Endothelial cell of hepatic sinusoid (primary cell): ENCODE measurements around the gene ESYT2.
"Not testable (repeated sequence)": the region's sequence is repeated elsewhere in the genome, so short reads cannot be mapped to it uniquely, and the experiment has no call there.

Experiments
- in situ Hi-C: cut with HindIII; loops from 2 replicates; pipeline ENCODE4 v1.10.0; 2017; ENCODE audit warnings: low sequenced_read_pairs

Gene ESYT2, protein sequence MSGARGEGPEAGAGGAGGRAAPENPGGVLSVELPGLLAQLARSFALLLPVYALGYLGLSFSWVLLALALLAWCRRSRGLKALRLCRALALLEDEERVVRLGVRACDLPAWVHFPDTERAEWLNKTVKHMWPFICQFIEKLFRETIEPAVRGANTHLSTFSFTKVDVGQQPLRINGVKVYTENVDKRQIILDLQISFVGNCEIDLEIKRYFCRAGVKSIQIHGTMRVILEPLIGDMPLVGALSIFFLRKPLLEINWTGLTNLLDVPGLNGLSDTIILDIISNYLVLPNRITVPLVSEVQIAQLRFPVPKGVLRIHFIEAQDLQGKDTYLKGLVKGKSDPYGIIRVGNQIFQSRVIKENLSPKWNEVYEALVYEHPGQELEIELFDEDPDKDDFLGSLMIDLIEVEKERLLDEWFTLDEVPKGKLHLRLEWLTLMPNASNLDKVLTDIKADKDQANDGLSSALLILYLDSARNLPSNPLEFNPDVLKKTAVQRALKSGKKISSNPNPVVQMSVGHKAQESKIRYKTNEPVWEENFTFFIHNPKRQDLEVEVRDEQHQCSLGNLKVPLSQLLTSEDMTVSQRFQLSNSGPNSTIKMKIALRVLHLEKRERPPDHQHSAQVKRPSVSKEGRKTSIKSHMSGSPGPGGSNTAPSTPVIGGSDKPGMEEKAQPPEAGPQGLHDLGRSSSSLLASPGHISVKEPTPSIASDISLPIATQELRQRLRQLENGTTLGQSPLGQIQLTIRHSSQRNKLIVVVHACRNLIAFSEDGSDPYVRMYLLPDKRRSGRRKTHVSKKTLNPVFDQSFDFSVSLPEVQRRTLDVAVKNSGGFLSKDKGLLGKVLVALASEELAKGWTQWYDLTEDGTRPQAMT

DNA sequence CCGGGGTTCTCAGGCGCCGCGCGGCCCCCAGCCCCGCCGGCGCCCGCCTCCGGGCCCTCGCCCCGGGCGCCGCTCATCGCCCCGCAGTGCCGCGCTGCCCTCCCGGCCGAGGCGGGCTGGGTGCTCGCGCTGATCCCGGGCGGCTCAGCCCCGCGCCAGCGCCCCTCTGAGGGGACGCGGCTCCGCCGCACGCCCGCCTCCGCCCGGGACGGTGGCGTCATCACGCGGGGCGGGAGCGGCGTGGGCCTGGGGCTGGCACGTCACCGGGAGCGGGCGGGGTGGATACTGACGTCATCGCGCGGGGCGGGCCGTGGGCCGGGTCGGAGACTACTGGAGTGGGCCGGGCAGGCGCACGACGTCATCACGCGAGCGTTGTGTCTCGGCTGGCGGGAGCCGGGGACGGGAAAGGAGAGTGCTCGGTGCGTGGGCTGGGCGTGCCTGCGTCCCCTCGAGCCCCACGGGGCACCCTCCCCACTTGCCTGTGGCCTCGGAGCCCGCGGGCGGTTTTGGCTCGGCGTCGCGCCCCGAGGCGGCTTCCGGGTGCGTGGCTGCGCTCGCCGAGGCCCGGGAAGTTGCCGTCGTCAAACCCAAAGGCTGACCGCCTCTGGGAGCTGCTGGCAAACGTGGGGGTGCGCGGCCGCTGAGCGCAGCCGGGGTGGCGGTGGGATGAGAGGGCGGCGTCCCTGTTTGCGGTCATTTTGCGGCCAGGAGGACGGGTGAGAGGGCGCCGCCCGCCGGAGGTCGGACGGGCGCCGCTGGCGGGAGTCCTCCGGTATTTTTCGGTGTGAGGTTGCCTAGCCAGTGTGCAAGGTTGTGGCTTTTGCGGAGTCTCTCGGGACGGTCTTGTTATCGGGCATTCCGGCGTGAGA, at the start of gene ESYT2:
Gene ESYT2 (minus strand): TSS at position 168 of the 869 bp plus-strand sequence. CDS start 91 bp downstream, at position 77.
- in situ Hi-C loops, result no loop called here

DNA sequence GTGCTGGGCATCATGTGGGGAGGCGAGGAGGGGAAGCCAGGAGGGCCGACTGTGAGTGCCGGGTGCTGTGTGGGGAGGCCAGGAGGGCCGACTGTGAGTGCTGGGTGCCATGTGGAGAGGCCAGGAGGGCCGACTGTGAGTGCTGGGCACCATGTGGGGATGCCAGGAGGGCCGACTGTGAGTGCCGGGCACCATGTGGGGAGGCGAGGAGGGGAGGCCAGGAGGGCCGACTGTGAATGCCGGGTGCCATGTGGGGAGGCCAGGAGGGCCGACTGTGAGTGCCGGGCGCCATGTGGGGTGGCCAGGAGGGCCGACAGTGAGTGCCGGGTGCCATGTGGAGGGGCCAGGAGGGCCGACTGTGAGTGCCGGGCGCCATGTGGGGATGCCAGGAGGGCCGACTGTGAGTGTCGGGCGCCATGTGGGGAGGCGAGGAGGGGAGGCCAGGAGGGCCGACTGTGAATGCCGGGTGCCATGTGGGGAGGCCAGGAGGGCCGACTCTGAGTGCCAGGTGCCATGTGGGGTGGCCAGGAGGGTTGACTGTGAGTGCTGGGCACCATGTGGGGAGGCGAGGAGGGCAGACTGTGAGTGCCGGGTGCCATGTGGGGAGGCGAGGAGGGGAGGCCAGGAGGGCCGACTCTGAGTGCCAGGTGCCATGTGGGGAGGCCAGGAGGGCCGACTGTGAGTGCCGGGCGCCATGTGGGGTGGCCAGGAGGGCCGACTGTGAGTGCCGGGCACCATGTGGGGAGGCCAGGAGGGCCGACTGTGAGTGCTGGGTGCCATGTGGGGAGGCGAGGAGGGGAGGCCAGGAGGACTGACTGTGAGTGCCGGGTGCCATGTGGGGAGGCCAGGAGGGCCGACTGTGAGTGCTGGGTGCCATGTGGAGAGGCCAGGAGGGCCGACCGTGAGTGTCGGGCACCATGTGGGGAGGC, 49.1 kb upstream of the ESYT2 start:
- in situ Hi-C loops, result not testable (repeated sequence)

DNA sequence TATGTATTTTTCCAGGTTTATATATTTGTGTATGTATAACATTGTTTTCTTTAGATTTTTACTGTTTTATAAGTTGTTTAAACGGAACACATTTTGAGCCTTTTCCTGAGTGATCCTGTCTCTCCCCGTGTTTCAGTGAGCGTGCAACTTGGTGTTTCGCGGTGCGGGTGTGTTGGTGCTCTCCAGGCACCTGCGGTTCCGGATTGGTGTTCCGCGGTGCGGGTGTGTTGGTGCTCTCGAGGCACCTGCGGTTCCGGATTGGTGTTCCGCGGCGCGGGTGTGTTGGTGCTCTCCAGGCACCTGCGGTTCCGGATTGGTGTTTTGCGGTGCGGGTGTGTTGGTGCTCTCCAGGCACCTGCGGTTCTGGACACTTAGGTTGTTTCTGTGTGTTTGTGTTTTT, 47.7 kb upstream of the ESYT2 start:
- in situ Hi-C loops, result no loop called here

DNA sequence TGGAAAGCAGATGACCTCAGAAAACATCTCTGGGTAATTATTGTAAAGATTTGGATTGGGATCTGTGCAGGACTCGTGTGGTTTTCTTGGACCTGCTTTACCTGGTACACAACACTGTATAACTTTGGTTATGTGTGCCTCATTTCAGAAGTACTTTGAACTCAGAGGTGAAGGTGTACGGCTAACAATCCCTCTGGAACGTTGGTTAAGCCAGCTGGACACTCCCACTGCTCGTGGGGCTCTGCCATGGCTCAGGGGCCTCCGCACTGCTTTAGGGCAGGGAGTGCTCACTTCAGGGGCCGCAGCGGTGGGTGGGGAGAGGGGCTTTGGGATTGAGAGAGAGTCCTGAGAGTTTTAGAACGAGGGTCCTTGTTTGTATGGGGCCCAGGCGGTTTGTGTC, 40.6 kb upstream of the ESYT2 start:
- in situ Hi-C loops, result loop anchor here (5.0 kb wide), 1 partner anchor 52 kb away; no protein-coding TSS in a partner anchor

DNA sequence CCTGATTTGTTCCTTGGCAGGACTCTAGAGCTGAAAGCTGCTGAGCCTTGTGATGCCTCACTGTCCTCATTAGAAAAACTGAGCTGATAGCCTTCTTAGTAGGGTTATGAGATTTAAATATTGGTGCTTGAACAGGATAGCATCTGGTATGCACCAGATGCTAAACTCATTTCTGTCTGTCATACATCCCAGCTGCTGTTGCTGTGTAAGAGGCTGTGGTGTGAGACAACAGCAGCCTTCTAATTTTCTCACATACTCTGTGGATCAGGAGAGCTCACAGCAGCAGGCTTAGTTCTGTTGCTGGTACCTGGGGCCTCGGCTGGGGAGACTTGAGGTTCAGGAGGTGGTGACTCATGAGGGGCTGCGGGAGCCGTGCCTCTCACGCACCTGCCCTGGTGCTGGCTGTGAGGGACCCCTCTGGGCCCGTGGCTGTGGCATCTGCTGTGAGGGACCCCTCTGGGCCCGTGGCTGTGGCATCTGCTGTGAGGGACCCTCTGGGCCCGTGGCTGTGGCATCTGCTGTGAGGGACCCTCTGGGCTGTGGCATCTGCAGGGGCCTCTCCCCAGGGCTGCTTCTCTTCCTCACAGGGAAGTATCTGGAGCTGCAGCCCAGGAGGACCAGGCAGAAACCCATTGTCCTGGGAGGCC, 39.6 kb upstream of the ESYT2 start:
- in situ Hi-C loops, result no loop called here

DNA sequence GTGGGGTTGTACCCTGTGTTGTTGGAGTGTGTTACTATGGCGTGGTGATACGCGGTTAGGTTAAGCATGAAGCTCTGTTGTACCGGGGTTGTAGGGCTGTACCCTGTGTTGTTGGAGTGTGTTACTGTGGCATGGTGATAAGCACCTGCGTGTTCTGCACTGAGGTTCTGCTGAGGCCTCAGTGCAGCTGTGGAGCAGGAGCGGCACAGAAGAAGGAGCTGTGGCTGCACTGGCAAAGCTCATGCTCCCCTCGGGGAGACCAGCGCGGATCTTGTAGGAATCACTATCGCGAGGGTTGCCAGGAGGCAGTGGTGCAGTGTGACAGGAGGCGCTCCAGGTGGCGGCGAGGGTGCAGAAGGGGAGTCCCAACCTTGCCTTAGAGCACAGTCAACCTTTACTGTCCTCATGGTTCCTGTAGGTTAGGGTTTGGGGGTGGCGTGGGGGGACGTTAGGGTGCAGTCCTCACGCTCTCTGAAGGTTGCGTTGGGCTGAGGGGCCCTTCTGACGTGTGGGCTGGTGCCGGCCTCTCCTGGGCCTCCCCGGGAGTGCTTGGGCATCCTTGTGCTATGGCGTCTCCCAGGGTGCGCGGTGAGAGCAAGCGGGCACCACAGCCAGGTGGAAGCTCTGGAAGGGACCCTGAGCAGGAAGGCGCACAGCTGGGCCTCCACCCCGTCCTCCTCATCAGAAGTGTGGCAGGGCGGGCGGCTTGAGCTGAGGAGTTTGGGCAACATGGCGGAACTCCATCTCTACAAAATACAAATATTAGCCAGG, 38.1 kb upstream of the ESYT2 start:
- in situ Hi-C loops, result no loop called here

DNA sequence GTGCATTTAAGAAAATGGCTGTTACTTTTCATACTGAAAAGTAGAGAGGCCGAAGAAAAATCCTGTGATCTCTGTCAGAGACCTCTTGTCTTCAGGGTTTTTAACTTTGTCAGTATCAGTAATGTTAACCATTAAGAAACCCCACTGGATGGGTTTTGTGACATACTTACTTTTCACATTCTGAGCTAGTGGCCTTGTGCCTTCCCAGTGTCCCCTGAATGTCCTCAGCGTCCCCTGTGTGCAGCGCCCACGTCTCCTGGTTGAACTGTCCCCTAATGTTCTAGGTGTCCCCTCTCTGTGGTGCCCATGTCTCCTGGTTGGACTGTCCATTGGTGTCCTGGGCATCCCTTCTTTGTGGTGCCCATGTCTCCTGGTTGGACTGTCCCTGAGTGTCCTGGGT, 36.7 kb upstream of the ESYT2 start:
- in situ Hi-C loops, result no loop called here

DNA sequence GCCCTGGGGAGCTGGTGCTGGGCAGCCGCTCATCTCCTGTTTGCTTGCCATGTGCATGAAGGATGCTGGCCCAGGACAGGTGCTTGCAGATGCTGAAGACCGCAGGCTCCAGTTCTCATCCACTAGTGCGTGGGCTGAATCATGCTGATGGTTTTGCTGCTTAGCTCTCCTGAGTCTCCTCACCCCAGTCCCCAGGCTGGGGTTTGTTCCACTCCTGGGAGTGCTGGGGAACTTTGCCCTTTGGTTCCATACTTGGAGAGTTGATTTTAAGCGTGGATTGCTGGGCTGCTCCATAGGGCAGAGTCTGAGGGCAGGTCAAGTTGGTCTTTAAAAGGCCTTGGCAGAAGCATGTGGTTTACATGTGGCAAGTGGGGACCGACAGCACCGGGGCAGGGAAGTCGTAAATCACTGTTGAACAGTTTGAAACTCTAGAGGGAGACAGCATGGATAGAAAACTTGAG, 36.2 kb upstream of the ESYT2 start:
- in situ Hi-C loops, result no loop called here

DNA sequence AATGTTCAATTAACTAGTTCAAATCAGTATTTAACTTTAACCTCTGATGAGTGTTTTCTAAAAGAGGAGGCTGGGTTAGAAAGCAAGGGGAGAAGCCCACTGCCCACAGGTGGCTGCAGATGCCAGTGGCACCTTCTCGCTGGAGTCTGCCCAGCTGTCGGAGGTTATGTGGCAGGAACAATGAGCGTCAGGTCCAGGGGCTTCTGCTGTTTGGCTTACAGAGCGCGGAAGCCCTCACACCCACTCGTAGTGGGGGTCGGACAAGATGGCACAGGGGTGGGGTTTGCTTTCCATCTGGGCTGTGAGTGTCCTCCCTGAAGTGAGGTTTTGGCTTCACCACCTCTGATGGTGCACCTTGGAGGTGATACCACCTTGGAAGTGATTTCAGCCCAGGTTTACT, 35.5 kb upstream of the ESYT2 start:
- in situ Hi-C loops, result no loop called here

DNA sequence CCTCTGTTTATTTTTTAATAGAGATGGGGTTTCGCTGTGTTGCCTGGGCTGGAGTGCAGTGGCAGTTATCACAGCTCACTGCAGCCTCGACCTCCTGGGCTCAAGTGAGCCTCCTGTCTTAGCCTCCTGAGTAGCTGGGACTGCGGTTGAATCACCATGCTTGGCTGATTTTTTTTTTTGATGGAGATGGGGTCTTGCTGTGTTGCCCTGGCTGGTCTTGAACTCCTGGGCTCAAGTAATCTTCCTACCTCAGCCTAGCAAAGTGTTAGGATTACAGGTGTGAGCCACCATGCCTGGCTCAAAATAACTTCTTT, 35.2 kb upstream of the ESYT2 start:
- in situ Hi-C loops, result no loop called here

DNA sequence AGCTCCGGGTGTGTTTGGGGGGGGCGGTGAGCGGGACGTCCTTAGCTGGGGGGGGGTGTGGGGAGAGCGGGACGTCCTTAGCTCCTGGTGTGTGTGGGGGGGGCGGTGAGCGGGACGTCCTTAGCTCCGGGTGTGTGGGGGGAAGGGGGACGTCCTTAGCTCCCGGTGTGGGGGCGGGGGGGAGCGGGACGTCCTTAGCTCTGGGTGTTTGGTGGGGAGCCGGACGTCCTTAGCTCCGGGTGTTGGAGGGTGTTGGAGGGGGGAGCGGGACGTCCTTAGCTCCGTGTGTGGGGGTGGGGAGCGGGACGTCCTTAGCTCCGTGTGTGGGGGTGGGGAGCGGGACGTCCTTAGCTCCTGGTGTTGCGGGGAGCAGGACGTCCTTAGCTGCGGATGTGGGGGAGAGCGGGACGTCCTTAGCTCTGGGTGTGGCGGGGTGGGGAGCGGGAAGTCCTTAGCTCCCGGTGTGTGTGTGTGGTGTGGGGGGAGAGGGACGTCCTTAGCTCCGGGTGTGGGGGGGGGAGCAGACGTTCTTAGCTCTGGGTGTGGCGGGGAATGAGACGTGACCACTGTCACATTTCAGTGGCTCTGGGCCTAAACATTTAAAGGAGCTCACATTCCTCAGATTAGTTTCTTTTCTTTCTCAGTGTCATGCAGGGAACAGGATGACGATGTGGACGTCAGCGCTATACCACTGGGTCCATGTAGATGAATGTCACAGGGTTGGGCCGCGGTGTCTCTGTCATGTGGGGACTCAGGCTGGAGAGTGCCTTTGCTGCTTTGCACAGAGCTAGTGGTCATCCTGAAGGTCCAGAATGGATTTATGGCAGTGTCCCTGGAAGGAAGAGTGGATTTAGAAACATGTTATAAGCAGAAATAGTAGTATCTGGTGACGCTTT, 34.5 kb upstream of the ESYT2 start:
- in situ Hi-C loops, result no loop called here

DNA sequence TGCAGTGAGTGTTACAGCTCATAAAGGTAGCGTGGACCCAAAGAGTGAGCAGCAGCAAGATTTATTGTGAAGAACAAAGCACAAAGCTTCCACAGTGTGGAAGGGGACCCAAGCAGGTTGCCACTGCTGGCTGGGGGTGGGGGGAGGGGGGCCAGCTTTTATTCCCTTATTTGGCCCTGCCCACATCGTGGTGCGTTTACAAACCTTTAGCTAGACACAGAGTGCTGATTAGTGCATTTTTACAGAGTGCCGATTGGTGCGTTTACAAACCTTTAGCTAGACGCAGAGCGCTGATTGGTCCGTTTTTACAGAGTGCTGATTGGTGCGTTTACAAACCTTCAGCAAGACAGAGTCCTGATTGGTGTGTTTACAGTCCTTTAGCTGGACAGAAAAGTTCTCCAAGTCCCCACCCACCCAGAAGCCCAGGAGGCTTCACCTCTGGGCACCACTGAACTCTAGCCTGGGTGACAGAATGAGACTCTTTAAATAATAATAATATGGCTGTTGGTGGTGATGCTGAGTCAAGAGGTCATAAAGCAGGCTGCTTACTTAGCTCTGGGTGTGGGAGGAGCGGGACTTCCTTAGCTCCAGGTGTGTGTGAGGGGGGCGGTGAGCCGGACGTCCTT, 33.8 kb upstream of the ESYT2 start:
- in situ Hi-C loops, result not testable (repeated sequence)

DNA sequence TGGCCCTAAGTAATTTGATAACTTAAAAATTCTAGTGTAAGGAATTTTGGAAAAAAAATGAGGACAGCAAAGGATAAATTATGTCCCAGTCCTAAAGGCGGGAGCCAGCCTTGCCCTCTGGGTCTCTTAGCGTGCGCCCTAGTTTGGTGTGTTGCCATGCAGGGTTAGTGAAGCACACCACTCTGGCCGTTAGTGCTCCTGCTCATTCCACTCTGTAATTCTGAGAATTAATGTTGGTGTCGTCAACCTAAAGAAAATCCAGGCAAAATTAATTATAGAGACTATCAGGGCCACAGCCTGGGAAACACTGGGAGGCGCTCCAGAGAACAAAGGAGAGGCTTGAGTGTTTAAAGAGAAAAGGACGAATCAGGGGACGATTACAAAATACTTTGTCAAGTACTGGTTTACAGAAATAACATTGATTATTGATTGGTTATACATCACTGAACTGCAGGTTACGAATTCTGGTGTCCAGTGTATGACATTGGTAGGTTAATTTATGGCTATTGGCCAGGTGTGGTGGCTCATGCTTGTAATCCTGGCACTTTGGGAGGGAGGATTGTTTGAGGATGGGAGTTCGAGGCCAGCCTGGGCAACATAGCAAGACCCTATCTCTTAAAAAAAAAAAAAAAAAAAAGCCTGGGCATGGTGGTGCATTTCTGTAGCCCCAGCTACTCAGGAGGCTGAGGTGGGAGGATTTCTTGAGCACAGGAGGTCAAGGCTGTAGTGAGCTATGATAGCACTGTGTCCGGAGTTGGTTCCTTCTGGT, 32.8 kb upstream of the ESYT2 start:
- in situ Hi-C loops, result no loop called here

DNA sequence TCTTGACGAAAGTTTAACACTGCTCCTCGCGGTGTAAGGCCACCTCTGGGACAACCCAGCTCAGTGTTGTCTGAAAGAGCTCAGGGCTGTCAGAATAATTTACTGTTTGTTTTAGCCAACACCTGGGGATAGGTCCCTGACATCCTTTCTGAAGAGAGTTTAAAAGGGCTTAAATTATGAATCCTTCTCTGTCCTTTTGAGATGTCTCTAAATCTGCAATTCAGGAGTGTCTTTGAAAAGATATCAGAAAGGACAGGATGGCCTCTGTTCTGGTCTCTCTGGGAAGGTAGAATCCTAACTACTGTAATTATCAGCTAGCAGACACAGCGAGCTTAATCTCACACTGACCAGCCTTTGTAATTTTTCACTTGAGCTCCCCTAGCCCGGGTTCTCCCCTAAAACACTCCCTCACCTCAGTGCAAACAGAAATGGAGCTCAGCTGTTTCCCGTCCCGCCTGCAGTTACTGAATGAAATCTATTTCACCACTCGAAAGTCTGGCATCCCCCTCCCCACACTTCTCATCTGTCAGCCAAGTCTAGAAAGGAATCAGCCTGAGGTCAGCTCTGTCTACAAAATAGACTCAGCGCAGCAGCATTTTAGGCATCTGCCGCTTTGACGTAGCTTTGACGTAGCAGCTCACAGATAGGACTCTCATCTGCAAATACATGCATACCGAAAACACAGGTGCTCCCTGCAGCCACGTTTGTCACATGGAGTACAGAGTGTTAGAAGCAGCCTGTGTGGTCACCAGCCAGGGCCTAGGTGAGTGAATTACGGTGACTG, 31.9 kb upstream of the ESYT2 start:
- in situ Hi-C loops, result no loop called here

DNA sequence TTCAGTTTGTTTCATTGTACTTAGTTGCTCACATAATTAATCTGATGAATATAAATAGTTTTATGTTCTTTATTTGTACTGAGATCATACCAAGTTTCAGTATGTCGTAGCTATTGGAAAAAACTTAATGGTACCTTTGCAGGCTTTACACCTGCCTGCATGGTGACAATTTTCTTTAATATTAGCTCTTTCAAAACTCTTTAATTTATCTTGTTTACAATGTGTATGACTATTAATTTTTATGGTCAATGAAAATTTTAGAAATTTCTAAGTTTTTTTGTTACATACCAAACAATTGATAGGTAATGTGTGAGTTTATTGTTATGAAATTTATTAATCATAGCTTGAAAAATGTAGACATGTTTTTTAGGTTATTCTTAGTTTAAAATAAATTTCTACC, 31.1 kb upstream of the ESYT2 start:
- in situ Hi-C loops, result no loop called here
